Kidney epithelial cell (primary cell): ENCODE measurements around the gene MAP4. TPM values are rescaled to one million over a fixed set of nuclear protein-coding genes. Genes with fewer than 3 reads are reported as not detected.

Experiments used
- DNase-seq: peaks from one replicate; pipeline ENCODE4 v3.0.0-alpha.2; 2010; ENCODE audit warnings: low read depth
- H3K27me3 ChIP-seq: 2 replicates; pipeline ENCODE4 v1.6.0; 2011; ENCODE audit warnings: low read length; ENCODE audit not compliant: control insufficient read depth, insufficient read depth
- H3K36me3 ChIP-seq: 2 replicates; pipeline ENCODE4 v1.5.1; 2011; ENCODE audit warnings: low read length; ENCODE audit not compliant: control insufficient read depth, insufficient read depth
- H3K4me3 ChIP-seq: 2 replicates; pipeline ENCODE4 v1.5.1; 2011; ENCODE audit warnings: low read depth, mild to moderate bottlenecking, control low read depth, low read length
- CTCF ChIP-seq: IDR thresholded peaks from 2 replicates; pipeline ENCODE4 v1.5.1; 2011; ENCODE audit warnings: mild to moderate bottlenecking, moderate library complexity, low read length, control low read depth, inconsistent platforms; ENCODE audit not compliant: insufficient read depth, poor library complexity, severe bottlenecking
- total RNA-seq: library from RNA; depleted of rRNA; stranded (reverse); fragments of >200 nt; gene quantifications from 2 replicates; pipeline ENCODE4 v1.2.3, GENCODE V29; 2015

The MAP4 gene
- total RNA-seq, 1 donor from 2014 or later = 123 TPM

GRCh38 chr3:48047841-48048464 lies 31.7 kb upstream of the MAP4 start:
- Histone ChIP-seq H3K36me3 (no peaks in the 10 kb centered on the region), H3K27me3 (no peaks in the 10 kb centered on the region), H3K4me3 (no peak overlapping the region)
- no peak for DNase-seq
- no peak for TF ChIP-seq CTCF

GRCh38 chr3:48042071-48042760 lies 26.0 kb upstream of the MAP4 start:
- Histone ChIP-seq H3K36me3 (no peaks in the 10 kb centered on the region), H3K4me3 (no peak overlapping the region), H3K27me3 (no peaks in the 10 kb centered on the region)
- DNase-seq = no peak
- no peak for TF ChIP-seq CTCF

GRCh38 chr3:48039487-48040190 lies 23.4 kb upstream of the MAP4 start:
- Histone ChIP-seq H3K4me3 (no peak overlapping the region), H3K27me3 (no peaks in the 10 kb centered on the region), H3K36me3 (no peaks in the 10 kb centered on the region)
- no peak for TF ChIP-seq CTCF
- peak; percentile 82 for DNase-seq

- no peaks in the 10 kb centered on the region for H3K36me3 ChIP-seq
- H3K27me3 ChIP-seq = no peaks in the 10 kb centered on the region
- H3K4me3 ChIP-seq = no peak overlapping the region
- TF ChIP-seq CTCF = no peak
- DNase-seq = no peak
Measured at GRCh38 chr3:48038971-48039481, 22.8 kb upstream of the MAP4 start.

GRCh38 chr3:48034000-48034516 lies 17.8 kb upstream of the MAP4 start:
- H3K27me3 ChIP-seq = no peaks in the 10 kb centered on the region
- H3K4me3 ChIP-seq = no peak overlapping the region
- DNase-seq = peak; percentile 91
- no peak for TF ChIP-seq CTCF
- no peaks in the 10 kb centered on the region for H3K36me3 ChIP-seq
